Loucy (cell line): ENCODE results near the gene ABCC8.

ENCODE experiments used
- H2AFZ ChIP-seq: fragments of 200-600 bp; sonication (generic); 2 replicates; pipeline ENCODE4 v1.6.0; 2016; ENCODE audit warnings: antibody characterized with exemption, mild to moderate bottlenecking, low read length, moderate library complexity
- H3F3A ChIP-seq: fragments of 200-600 bp; 2 replicates; pipeline ENCODE4 v1.6.0; 2016; ENCODE audit warnings: antibody characterized with exemption, low read depth, mild to moderate bottlenecking
- H3K27me3 ChIP-seq: fragments of 200-600 bp; sonication (generic); 2 replicates; pipeline ENCODE4 v1.6.1; 2014; ENCODE audit warnings: low read length, mild to moderate bottlenecking; ENCODE audit not compliant: insufficient read depth, poor library complexity, severe bottlenecking
- H3K36me3 ChIP-seq: fragments of 200-600 bp; sonication (generic); 2 replicates; pipeline ENCODE4 v1.6.1; 2016; ENCODE audit warnings: low read length; ENCODE audit not compliant: insufficient read depth
- H3K4me1 ChIP-seq: fragments of 200-600 bp; sonication (generic); 2 replicates; pipeline ENCODE4 v1.5.1; 2014; ENCODE audit warnings: low read length, mild to moderate bottlenecking; ENCODE audit not compliant: insufficient read depth, poor library complexity, severe bottlenecking
- H3K4me2 ChIP-seq: fragments of 200-600 bp; sonication (generic); 2 replicates; pipeline ENCODE4 v1.6.0; 2014; ENCODE audit warnings: antibody characterized with exemption, low read length, low read depth, mild to moderate bottlenecking; ENCODE audit not compliant: poor library complexity, severe bottlenecking
- H3K4me3 ChIP-seq: fragments of 200-600 bp; sonication (generic); 2 replicates; pipeline ENCODE4 v1.5.1; 2014; ENCODE audit warnings: low read length, mild to moderate bottlenecking, mixed read lengths; ENCODE audit not compliant: poor library complexity, severe bottlenecking
- H3K79me2 ChIP-seq: fragments of 200-600 bp; sonication (generic); 2 replicates; pipeline ENCODE4 v1.6.1; 2014; ENCODE audit warnings: low read length; ENCODE audit not compliant: insufficient read depth
- H3K9ac ChIP-seq: fragments of 200-600 bp; sonication (generic); 2 replicates; pipeline ENCODE4 v1.6.0; 2014; ENCODE audit warnings: mild to moderate bottlenecking, low read depth, low read length, moderate library complexity; ENCODE audit not compliant: poor library complexity, severe bottlenecking
- H3K9me2 ChIP-seq: fragments of 200-600 bp; sonication (generic); replicated peaks from 2 replicates; pipeline ENCODE4 v1.6.1; 2016; ENCODE audit warnings: low read depth, low read length, mixed read lengths
- H3K9me3 ChIP-seq: fragments of 200-600 bp; sonication (generic); 2 replicates; pipeline ENCODE4 v1.6.1; 2014; ENCODE audit warnings: mild to moderate bottlenecking, antibody characterized with exemption, low read length, low read depth; ENCODE audit not compliant: insufficient read depth
- H4K20me1 ChIP-seq: fragments of 200-600 bp; sonication (generic); 2 replicates; pipeline ENCODE4 v1.6.0; 2014; ENCODE audit warnings: antibody characterized with exemption, low read length, mild to moderate bottlenecking; ENCODE audit not compliant: insufficient read depth, poor library complexity, severe bottlenecking
- EZH2phosphoT487 ChIP-seq: fragments of 200-600 bp; IDR thresholded peaks from 2 replicates; pipeline ENCODE4 v1.6.1; 2018; ENCODE audit warnings: antibody characterized with exemption, mild to moderate bottlenecking, moderate library complexity, borderline replicate concordance
- TF ChIP-seq, protein P1 (sequence below): fragments of 200-600 bp; sonication (generic); conservative IDR thresholded peaks from 2 replicates; pipeline ENCODE4 v1.5.1; 2014; ENCODE audit warnings: mild to moderate bottlenecking, antibody characterized with exemption, low read length

ABCC8 gene

GRCh38 chr11:17513853-17514252 lies 37.2 kb upstream of the ABCC8 start:
- H2AFZ ChIP-seq: no peak overlapping the region
- H3K9ac ChIP-seq: no peak overlapping the region
- H3K4me2 ChIP-seq: no peak overlapping the region
- no peak overlapping the region for H3K4me3 ChIP-seq
- H3K79me2 ChIP-seq: no peaks in the 10 kb centered on the region
- H3K9me3 ChIP-seq: no peaks in the 10 kb centered on the region
- TF ChIP-seq EZH2phosphoT487: no peak
- TF ChIP-seq, protein P1, sequence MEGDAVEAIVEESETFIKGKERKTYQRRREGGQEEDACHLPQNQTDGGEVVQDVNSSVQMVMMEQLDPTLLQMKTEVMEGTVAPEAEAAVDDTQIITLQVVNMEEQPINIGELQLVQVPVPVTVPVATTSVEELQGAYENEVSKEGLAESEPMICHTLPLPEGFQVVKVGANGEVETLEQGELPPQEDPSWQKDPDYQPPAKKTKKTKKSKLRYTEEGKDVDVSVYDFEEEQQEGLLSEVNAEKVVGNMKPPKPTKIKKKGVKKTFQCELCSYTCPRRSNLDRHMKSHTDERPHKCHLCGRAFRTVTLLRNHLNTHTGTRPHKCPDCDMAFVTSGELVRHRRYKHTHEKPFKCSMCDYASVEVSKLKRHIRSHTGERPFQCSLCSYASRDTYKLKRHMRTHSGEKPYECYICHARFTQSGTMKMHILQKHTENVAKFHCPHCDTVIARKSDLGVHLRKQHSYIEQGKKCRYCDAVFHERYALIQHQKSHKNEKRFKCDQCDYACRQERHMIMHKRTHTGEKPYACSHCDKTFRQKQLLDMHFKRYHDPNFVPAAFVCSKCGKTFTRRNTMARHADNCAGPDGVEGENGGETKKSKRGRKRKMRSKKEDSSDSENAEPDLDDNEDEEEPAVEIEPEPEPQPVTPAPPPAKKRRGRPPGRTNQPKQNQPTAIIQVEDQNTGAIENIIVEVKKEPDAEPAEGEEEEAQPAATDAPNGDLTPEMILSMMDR: no peak
- H3F3A ChIP-seq: no peaks in the 10 kb centered on the region
- H3K4me1 ChIP-seq: no peaks in the 10 kb centered on the region
- no peaks in the 10 kb centered on the region for H4K20me1 ChIP-seq
- no peaks in the 10 kb centered on the region for H3K9me2 ChIP-seq
- no peaks in the 10 kb centered on the region for H3K27me3 ChIP-seq
- no peaks in the 10 kb centered on the region for H3K36me3 ChIP-seq

DNA sequence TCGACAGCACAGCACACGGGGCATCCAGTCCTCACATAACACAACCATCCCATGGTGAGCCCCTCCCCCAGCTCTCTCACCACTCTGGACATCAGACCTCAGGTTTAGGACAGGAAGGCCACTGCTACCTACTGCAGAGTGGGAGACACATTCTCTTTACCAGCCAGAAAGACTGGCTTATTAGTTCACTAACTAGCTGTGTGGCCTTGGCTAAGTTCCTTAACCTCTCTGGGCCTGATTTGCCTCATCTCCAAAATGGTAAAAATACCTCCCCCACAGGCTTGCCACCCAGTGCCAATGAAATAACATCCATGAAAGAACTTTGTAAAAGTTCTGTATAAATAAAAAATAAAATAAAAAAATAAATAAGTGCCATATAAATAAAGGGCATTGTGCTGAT lies 35.5 kb upstream of the ABCC8 start:
- Histone ChIP-seq H2AFZ (no peak overlapping the region), H4K20me1 (no peaks in the 10 kb centered on the region), H3F3A (no peaks in the 10 kb centered on the region), H3K4me3 (no peak overlapping the region), H3K4me2 (no peak overlapping the region), H3K9me2 (no peaks in the 10 kb centered on the region), H3K27me3 (no peaks in the 10 kb centered on the region), H3K4me1 (no peaks in the 10 kb centered on the region), H3K9ac (no peak overlapping the region), H3K9me3 (no peaks in the 10 kb centered on the region), H3K36me3 (no peaks in the 10 kb centered on the region), H3K79me2 (no peaks in the 10 kb centered on the region)
- no peak for TF ChIP-seq EZH2phosphoT487
- TF ChIP-seq, protein P1: no peak

DNA sequence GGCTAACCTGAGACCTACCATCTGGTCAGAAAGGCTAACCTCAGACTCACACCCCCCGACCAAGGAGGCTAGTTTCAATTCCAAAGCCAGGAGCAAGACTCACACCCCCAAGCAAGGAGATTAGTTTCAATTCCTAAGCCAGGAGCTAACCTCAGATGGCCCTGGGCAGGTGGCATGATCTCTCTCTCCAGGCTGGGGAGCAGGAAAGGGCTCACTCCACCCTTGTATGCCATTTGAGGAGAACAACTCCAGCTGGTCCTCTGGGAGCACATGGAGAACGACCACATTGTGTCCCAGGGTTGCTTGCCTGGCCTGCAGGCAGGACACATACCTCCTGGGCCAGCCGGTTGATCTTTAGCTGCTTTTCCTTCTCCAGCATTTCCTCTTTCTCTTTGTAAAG lies 34.9 kb upstream of the ABCC8 start:
- no peak overlapping the region for H3K9ac ChIP-seq
- no peaks in the 10 kb centered on the region for H3K27me3 ChIP-seq
- no peaks in the 10 kb centered on the region for H4K20me1 ChIP-seq
- H3K36me3 ChIP-seq: no peaks in the 10 kb centered on the region
- H3F3A ChIP-seq: no peaks in the 10 kb centered on the region
- no peak overlapping the region for H3K4me2 ChIP-seq
- H3K4me1 ChIP-seq: no peaks in the 10 kb centered on the region
- no peak overlapping the region for H2AFZ ChIP-seq
- H3K9me3 ChIP-seq: no peaks in the 10 kb centered on the region
- no peaks in the 10 kb centered on the region for H3K9me2 ChIP-seq
- H3K79me2 ChIP-seq: no peaks in the 10 kb centered on the region
- TF ChIP-seq, protein P1: no peak
- TF ChIP-seq EZH2phosphoT487: no peak
- H3K4me3 ChIP-seq: no peak overlapping the region
